GM12878 (cell line): ENCODE results near the gene RAD51AP1. TPM values are rescaled to one million over a fixed set of nuclear protein-coding genes. Genes with fewer than 3 reads are reported as not detected.

Source experiments
- ATAC-seq: fragments of 200-7000 bp; cut with Tn5 transposase; 3 replicates; pipeline ENCODE4 v1.9.1; 2020; ENCODE audit warnings: mild to moderate bottlenecking, moderate library complexity
- BruUV-seq: library from RNA; stranded (reverse); fragments of 400-500 nt; replicated peaks from 2 replicates; lab custom pipeline; 2021; lab: Mats Ljungman, UMichigan
- CTCF ChIA-PET: fragments of 300-600 bp; sonication (Branson Sonifier 250); formaldehyde crosslinking; extraction: SDS; loops from one replicate; lab custom pipeline; 2021; ENCODE audit warnings: inconsistent platforms; lab: Yijun Ruan, JAX
- POLR2A ChIA-PET: fragments of 350-600 bp; formaldehyde crosslinking; extraction: SDS; loops from one replicate; lab custom pipeline; 2021; ENCODE audit warnings: inconsistent platforms; lab: Charles Lee
- RAD21 ChIA-PET: fragments of 300-600 bp; sonication (Branson Sonifier 250); formaldehyde crosslinking; loops from one replicate; lab custom pipeline; 2023; ENCODE audit warnings: antibody characterized with exemption; ENCODE audit not compliant: unreplicated experiment; lab: Charles Lee
- SMC1A ChIA-PET: fragments of 300-600 bp; sonication (Branson Sonifier 250); formaldehyde crosslinking; loops from one replicate; lab custom pipeline; 2023; ENCODE audit not compliant: unreplicated experiment, uncharacterized antibody; lab: Charles Lee
- DNase-seq: peaks from one replicate; pipeline ENCODE4 v3.0.0-alpha.2; 2011; ENCODE audit warnings: low read depth, low spot score
- FAIRE-seq: peaks from 3 replicates; lab custom pipeline; 2011; peaks lifted over from hg19 to GRCh38; lab: Jason Lieb, UNC
- H2AFZ ChIP-seq: 2 replicates; pipeline ENCODE4 v1.6.0; 2011; ENCODE audit warnings: low read depth, low read length, control low read depth; ENCODE audit not compliant: control insufficient read depth
- H3K27ac ChIP-seq: 2 replicates; pipeline ENCODE4 v1.5.1; 2011; ENCODE audit warnings: control low read depth; ENCODE audit not compliant: control insufficient read depth, insufficient read depth
- H3K27me3 ChIP-seq, 2 experiments: replicated peaks in 1 of 2; 2 replicates each; pipeline versions ENCODE4 v1.6.0 to v1.6.1; 2011; ENCODE audit warnings: low read length in 1 of 2; ENCODE audit not compliant: control insufficient read depth in 2 of 2, insufficient read depth in 2 of 2
- H3K36me3 ChIP-seq, 2 experiments: 2 replicates each; pipeline ENCODE4 v1.5.1; 2011; ENCODE audit warnings: low read length in 1 of 2; ENCODE audit not compliant: control insufficient read depth in 2 of 2, insufficient read depth in 2 of 2
- H3K4me1 ChIP-seq: 2 replicates; pipeline ENCODE4 v1.6.1; 2011; ENCODE audit warnings: mild to moderate bottlenecking, low read length, moderate library complexity, mixed read lengths; ENCODE audit not compliant: control insufficient read depth, insufficient read depth
- H3K4me2 ChIP-seq: 2 replicates; pipeline ENCODE4 v1.6.0; 2011; ENCODE audit warnings: control low read depth; ENCODE audit not compliant: control insufficient read depth, insufficient read depth
- H3K4me3 ChIP-seq: fragments of 200-600 bp; sonication (generic); 2 replicates; pipeline ENCODE4 v1.5.1; 2016
- H3K79me2 ChIP-seq: 2 replicates; pipeline ENCODE4 v1.6.0; 2011; ENCODE audit warnings: low read length; ENCODE audit not compliant: control insufficient read depth, insufficient read depth
- H3K9ac ChIP-seq: 2 replicates; pipeline ENCODE4 v1.8.0; 2011; ENCODE audit warnings: low read length, control low read depth, mixed read lengths; ENCODE audit not compliant: control insufficient read depth, insufficient read depth
- H3K9me3 ChIP-seq: replicated peaks from 3 replicates; pipeline ENCODE4 v1.5.1; 2011; ENCODE audit warnings: mild to moderate bottlenecking, low read length; ENCODE audit not compliant: control insufficient read depth, insufficient read depth
- H4K20me1 ChIP-seq: 2 replicates; pipeline ENCODE4 v1.6.0; 2011; ENCODE audit not compliant: control insufficient read depth, insufficient read depth
- ASH2L ChIP-seq: fragments of 300-600, 200-600 bp; sonication (generic); IDR thresholded peaks from 2 replicates; pipeline ENCODE4 v1.6.1; 2017; ENCODE audit warnings: low read depth, mild to moderate bottlenecking, borderline replicate concordance
- CBX3 ChIP-seq: fragments of 200-600 bp; sonication (generic); IDR thresholded peaks from 2 replicates; pipeline ENCODE4 v1.6.1; 2016; ENCODE audit warnings: low read depth, borderline replicate concordance
- CREB1 ChIP-seq: IDR thresholded peaks from 2 replicates; pipeline ENCODE4 v1.6.1; 2012; ENCODE audit warnings: low read depth, mild to moderate bottlenecking, inconsistent platforms
- CREM ChIP-seq: IDR thresholded peaks from 2 replicates; pipeline ENCODE4 v1.6.1; 2014; ENCODE audit warnings: antibody characterized with exemption, low read depth
- EED ChIP-seq: sonication (generic); IDR thresholded peaks from 2 replicates; pipeline ENCODE4 v1.6.1; 2016; ENCODE audit warnings: antibody characterized with exemption, low read depth
- EZH2 ChIP-seq: IDR thresholded peaks from 2 replicates; pipeline ENCODE4 v1.6.1; 2012; ENCODE audit warnings: low read depth, mild to moderate bottlenecking, control low read depth, inconsistent platforms, low read length, borderline replicate concordance; ENCODE audit not compliant: control insufficient read depth
- HCFC1 ChIP-seq: fragments of 150-350 bp; IDR thresholded peaks from 2 replicates; pipeline ENCODE4 v1.6.1; 2014; ENCODE audit warnings: low read length
- HSF1 ChIP-seq: fragments of 150-350 bp; IDR thresholded peaks from 2 replicates; pipeline ENCODE4 v1.6.1; 2014; ENCODE audit warnings: mild to moderate bottlenecking, low read depth, low read length
- IRF4 ChIP-seq: IDR thresholded peaks from 2 replicates; pipeline ENCODE4 v1.6.1; 2011; ENCODE audit warnings: low read depth, low read length
- MAX ChIP-seq: IDR thresholded peaks from 2 replicates; pipeline ENCODE4 v1.6.1; 2012; ENCODE audit warnings: low read depth, low read length, improper control_type of control experiment
- PAX5 ChIP-seq: IDR thresholded peaks from 2 replicates; pipeline ENCODE4 v1.6.1; 2011; ENCODE audit warnings: low read depth, low read length, borderline replicate concordance
- PRDM15 ChIP-seq: fragments of 450-650 bp; formaldehyde crosslinking; IDR thresholded peaks from 2 replicates; pipeline ENCODE4 v1.4.0; 2020; ENCODE audit warnings: mild to moderate bottlenecking, moderate library complexity
- RAD51 ChIP-seq: fragments of 450-650 bp; IDR thresholded peaks from 2 replicates; pipeline ENCODE4 v1.6.1; 2016; ENCODE audit warnings: moderate library complexity, mild to moderate bottlenecking, inconsistent platforms
- RFX5 ChIP-seq: IDR thresholded peaks from 2 replicates; pipeline ENCODE4 v1.6.1; 2011; ENCODE audit warnings: low read depth, low read length, improper control_type of control experiment
- SREBF2 ChIP-seq: IDR thresholded peaks from 2 replicates; pipeline ENCODE4 v1.6.1; 2012; ENCODE audit warnings: mild to moderate bottlenecking, low read length
- TCF3 ChIP-seq: IDR thresholded peaks from 2 replicates; pipeline ENCODE4 v1.6.1; 2012; ENCODE audit warnings: low read depth, mild to moderate bottlenecking, low read length, borderline replicate concordance; ENCODE audit not compliant: insufficient read depth
- ZZZ3 ChIP-seq: IDR thresholded peaks from 2 replicates; pipeline ENCODE4 v1.6.1; 2011; ENCODE audit warnings: low read depth; ENCODE audit not compliant: control insufficient read depth, insufficient read length
- WGBS: methylation state at CpG from one replicate; pipeline ENCODE4 v1.1.6; 2016; ENCODE audit warnings: low lambda C conversion rate; ENCODE audit not compliant: insufficient replicate concordance, insufficient coverage; ENCODE audit errors: missing lambda C conversion rate; 5-methylcytosine and 5-hydroxymethylcytosine counted together
- in situ Hi-C: fragments of 300-500 bp; cut with MboI; formaldehyde crosslinking; loops from 9 replicates; pipeline ENCODE4 v1.14.3; 2018; ENCODE audit warnings: mixed read lengths
- intact Hi-C: fragments of 100-400 bp; cut with micrococcal nuclease; formaldehyde crosslinking; loops from one replicate; pipeline ENCODE4 v1.14.2; 2022; ENCODE audit not compliant: unreplicated experiment
- polyA plus RNA-seq, 11 experiments: library from polyadenylated mRNA; depleted of rRNA in 4 of 11; unstranded in 6 of 11; stranded (reverse) in 5 of 11; fragments of >200 nt; fragmentation: Nextera tagmentation in 4 of 11; fragmentation: Illumina TruSeq in 1 of 11; extraction: Ambion mirVana in 4 of 11; extraction: Trizol in 1 of 11; gene quantifications; 1 replicate in 1 of 11; 2 replicates in 10 of 11; pipeline versions ENCODE4 v1.2.1 to v1.2.3, GENCODE V29; 2011 to 2016; ENCODE audit warnings: inconsistent platforms in 2 of 11, missing spikeins in 2 of 11, low read depth in 1 of 11
- total RNA-seq, 4 experiments: library from RNA; depleted of rRNA in 3 of 4; stranded (reverse); fragments of >200 nt in 3 of 4; fragmentation: Illumina TruSeq in 1 of 4; extraction: Trizol in 1 of 4; gene quantifications; 2 replicates each; pipeline versions ENCODE4 v1.2.1 to v1.2.3, GENCODE V29; 2013 to 2021

The RAD51AP1 gene
- total and polyA plus RNA-seq, 10 of the 15 experiments (the other 5 are each of a cell fraction or from before 2014, with no cell fraction given): 22.3 to 86.0 (median 50.9) TPM

GRCh38 chr12:4555804-4556203 lies 17.1 kb downstream of the RAD51AP1 start:
- Histone ChIP-seq H3K4me2 (no peak overlapping the region), H3K36me3 (peaks cover 0 to 24% of the 10 kb centered on the region in 2 experiments; a peak in 2 of 4 replicates), H3K27me3 (no peaks in the 10 kb centered on the region), H3K4me3 (no peak overlapping the region), H4K20me1 (no peaks in the 10 kb centered on the region), H3K27ac (no peak overlapping the region), H3K9me3 (no peaks in the 10 kb centered on the region), H2AFZ (no peak overlapping the region), H3K79me2 (no peaks in the 10 kb centered on the region), H3K4me1 (no peaks in the 10 kb centered on the region), H3K9ac (no peak overlapping the region)
- SMC1A ChIA-PET: no interaction called here
- TF ChIP-seq TCF3: no peak
- no peak for TF ChIP-seq CREB1
- TF ChIP-seq HCFC1: no peak
- TF ChIP-seq RAD51: no peak
- TF ChIP-seq PRDM15: no peak
- no peak for TF ChIP-seq HSF1
- TF ChIP-seq IRF4: no peak
- TF ChIP-seq EZH2: no peak
- no peak for TF ChIP-seq MAX
- no peak for TF ChIP-seq RFX5
- TF ChIP-seq CBX3: no peak
- TF ChIP-seq PAX5: no peak
- TF ChIP-seq EED: no peak
- TF ChIP-seq ZZZ3: no peak
- no peak for TF ChIP-seq ASH2L
- TF ChIP-seq SREBF2: no peak
- no peak for TF ChIP-seq CREM
- intact Hi-C loops (no loop called here), in situ Hi-C loops (no loop called here)
- DNase-seq (no peak), ATAC-seq (no peak), FAIRE-seq (no peak)
- POLR2A ChIA-PET: no interaction called here
- CTCF ChIA-PET: no interaction called here
- RAD21 ChIA-PET: no interaction called here
- BruUV-seq: no TSS peak
- WGBS: 98% methylated on average over 2 of the region's 2 CpGs
